ENCODE measurements around the gene PDE4C.
A peak's percentile ranks its signal among the peaks of the same experiment; 100 is the strongest.
"Not testable (repeated sequence)": the region's sequence is repeated elsewhere in the genome, so short reads cannot be mapped to it uniquely, and the experiment has no call there.

The PDE4C gene

GRCh38 chr19:18226956-18227780 lies 930 bp upstream of the PDE4C start:
- in situ Hi-C loops (cut with MboI; ENCODE audit: low pct_unique_long_range_greater_than_20kb, low sequenced_read_pairs), result no loop called here
- no peak for DNase-seq

DNA sequence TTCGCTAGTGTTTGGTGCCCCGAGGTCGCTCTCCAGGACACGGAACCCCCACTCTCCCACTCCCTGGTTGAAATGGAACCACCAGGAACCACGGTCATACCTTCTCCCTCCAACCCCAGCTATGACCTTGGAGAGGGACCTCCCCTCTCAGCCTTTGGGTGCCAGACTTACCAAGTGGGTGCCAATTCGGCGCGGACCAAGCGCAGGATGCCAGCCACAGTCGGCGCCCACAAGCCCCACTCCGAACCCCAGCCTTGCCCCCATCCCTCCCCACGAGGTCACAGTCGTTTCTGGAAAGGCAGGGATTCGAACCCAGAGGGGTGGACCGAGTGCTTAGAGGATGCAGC lies 910 bp downstream of the PDE4C start:
- in situ Hi-C loops (cut with MboI; ENCODE audit: low pct_unique_long_range_greater_than_20kb, low sequenced_read_pairs), result no loop called here
- no peak for DNase-seq

- peak; percentile 90 for DNase-seq
- in situ Hi-C loops (cut with MboI; ENCODE audit: low pct_unique_long_range_greater_than_20kb, low sequenced_read_pairs), result no loop called here
These were observed 1.5 kb downstream of the PDE4C start for GRCh38 chr19:18224525-18225354.

DNA sequence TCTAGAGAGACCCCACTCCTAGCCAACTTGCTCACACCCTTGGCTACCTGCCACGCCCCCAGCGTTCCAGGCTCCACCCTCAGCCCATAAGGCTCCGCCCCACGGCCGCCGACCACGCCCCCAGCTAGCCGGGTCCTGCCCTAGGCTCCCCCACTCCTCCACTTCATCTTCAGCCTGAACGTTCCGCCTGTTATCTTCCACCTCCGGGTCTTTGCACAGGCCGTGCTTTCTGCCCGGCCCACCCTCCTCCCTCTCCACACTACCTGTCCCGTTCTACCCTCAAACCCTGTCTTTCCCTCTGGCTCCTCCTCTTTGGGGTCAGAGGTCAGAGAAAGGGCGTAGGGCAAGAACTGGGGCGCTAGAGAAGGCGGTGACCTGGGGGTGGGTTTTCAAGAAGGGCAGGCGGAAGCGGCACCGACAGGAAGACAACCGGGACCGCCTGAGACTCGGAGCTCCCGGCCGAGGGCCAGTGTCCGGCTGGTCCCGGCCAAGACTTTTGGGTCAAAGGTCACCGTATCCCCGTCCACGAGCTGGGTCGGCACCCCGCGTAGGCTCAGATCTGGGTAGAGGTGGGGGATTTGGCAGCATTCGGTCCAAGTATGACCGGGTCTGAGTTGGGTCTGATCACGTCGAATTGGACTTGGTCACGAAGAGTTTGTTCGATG lies 2.2 kb downstream of the PDE4C start:
- in situ Hi-C loops (cut with MboI; ENCODE audit: low pct_unique_long_range_greater_than_20kb, low sequenced_read_pairs), result no loop called here
- DNase-seq, result peak; percentile 65

DNA sequence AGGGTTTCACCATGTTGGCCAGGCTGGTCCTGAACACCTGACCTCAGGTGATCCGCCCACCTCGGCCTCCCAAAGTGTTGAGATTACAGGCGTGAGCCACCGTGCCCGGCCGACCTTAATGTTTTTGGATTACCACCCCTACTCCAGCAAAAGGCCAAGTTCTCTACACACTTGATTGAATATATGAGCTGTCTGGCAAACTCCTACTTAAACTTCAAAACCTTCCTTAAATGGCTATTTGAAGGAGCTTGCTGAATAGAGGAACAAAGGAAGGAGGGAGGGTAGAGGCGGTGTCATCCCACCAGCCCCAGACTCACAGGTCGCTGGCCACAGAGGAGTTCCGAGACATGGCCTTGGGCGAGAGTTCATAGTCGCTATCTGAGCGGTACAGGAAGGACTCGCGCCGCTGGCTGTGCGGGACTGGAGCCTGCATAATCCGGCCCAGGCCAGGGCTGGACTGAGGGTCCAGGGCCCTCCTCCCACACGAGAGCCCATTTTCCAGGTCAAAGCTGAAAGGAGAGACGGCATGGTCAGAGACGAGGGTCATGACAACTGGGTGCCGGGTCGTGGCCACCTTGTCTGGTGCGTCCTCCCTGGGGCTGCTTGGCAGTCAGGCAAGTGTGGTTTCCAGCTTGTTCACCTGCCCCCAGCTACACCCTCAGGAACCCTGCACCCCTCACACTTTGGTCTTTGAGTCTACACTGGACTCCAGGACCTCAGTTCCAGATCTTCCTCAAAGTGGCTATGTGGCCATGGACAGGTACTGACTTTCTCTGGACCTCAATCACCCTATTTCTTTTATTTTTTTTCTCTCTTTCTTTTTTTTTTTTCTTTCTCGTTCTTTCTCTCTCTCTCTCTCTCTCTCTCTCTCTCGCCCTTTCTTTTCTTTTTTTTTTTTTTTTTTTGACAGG lies 4.2 kb downstream of the PDE4C start:
- in situ Hi-C loops (cut with MboI; ENCODE audit: low pct_unique_long_range_greater_than_20kb, low sequenced_read_pairs), result no loop called here
- DNase-seq, result peak; percentile 43

DNA sequence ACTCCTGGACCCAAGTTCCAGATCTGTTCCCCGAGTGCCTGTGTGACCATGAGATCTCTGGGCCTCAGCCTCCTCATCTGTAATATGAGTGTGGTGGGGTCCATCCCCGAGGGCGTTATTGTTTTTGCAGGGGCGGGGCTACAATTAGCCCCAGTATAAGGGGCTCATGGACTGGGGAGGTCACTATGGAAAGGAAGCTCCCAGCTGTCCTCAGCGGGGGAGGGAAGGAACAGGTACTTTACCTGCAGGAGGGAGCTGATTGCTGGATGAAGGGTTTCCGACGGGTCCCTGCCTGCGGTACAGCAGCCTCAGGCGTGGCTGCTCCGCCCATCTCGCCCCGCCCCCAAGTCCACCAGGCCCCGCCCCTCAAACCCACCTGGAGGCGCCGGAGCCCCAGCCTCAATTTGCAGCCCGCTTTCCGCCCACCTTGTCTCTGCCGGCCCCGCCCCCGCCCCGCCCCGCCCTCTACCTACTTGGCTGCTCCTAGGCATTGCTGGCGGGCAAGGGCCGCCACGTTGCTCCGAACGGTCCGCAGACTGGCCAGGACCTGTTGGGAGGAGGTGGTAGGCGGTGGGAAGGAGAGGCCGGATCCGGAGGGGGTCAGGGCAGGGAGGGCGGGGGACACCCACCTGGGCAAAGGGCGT lies 5.5 kb downstream of the PDE4C start:
- in situ Hi-C loops (cut with MboI; ENCODE audit: low pct_unique_long_range_greater_than_20kb, low sequenced_read_pairs), result no loop called here
- DNase-seq, result no peak

DNA sequence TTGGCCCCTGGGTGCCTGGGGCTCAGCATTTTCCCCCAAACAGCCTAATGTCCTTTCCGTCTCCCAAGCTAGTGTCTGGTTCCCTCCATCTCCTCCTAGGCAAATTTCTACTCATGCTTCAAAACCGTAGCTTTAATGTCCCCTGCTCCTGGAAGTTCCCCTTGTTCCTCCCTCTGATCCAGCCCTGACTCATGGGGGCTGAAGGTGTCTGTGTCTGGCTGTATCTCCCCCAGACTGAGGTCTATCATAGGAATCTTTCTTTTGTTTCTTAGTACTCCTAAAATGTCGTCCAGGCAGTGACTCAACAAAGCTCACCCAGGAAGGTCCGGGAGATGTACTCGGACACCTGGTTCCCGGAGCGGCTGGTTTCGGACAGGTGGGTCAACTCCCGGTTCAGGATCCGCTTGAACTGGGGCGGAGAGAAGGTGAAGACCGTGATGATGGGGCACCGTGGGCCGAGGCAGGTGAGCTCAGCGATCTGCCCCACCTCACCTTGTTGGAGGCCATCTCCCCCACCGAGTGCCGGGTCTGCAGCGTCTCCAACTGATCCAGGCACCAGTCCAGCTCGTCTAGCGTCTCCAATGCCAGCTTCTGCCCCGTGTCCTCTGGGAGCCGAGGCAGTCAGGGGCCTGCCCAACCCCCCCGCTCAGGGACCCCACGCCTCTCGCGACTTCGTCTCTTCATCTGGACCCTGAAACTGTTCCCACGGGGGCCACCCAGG lies 6.2 kb downstream of the PDE4C start:
- in situ Hi-C loops (cut with MboI; ENCODE audit: low pct_unique_long_range_greater_than_20kb, low sequenced_read_pairs), result no loop called here
- no peak for DNase-seq

DNA sequence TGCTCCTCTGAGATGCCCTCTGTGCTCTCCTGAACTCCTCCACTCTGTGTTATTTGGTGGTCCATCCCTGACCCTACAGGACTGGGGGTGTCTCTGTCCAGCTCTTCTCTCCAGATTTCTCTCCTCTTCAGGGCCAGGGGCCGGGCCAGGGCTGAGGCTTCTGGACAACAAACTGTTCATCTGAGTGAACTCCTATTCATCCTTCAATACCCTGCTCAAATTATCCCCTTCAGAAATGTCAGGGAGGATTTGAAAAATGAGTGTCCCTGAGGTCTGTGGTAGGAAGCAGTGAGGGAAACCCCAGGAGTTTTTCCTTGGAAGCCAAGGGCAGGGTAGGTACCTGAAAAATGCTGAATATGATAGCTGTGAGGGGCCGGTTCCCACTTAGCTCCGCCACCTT lies 7.6 kb downstream of the PDE4C start:
- in situ Hi-C loops (cut with MboI; ENCODE audit: low pct_unique_long_range_greater_than_20kb, low sequenced_read_pairs), result no loop called here
- no peak for DNase-seq

GRCh38 chr19:18218159-18218558 lies 8.1 kb downstream of the PDE4C start:
- in situ Hi-C loops (cut with MboI; ENCODE audit: low pct_unique_long_range_greater_than_20kb, low sequenced_read_pairs), result no loop called here
- no peak for DNase-seq

DNA sequence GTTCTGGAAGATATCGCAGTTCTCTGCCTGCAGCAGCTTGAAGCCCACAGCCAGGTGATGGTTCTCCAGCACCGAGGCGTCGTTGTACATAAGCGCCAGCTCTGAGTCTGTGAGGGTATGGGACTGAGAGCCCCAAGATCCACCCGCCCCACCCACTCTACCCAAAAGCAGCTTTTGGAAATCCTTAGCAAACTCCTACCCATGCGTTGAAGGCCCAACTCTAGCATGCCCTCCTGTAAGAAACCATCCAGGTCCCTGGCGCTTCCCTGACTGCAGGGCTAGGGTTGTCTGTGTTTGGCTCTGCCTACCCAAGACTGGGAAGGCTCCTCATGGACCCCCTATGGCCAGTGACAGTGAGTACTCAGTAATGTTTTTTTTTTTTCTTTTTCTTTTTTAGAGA lies 9.4 kb downstream of the PDE4C start:
- DNase-seq, result no peak
- in situ Hi-C loops (cut with MboI; ENCODE audit: low pct_unique_long_range_greater_than_20kb, low sequenced_read_pairs), result no loop called here

GRCh38 chr19:18214779-18215433 lies 11.3 kb downstream of the PDE4C start:
- in situ Hi-C loops (cut with MboI; ENCODE audit: low pct_unique_long_range_greater_than_20kb, low sequenced_read_pairs), result no loop called here
- no peak for DNase-seq

GRCh38 chr19:18211683-18212082 lies 14.6 kb downstream of the PDE4C start:
- no peak for DNase-seq
- in situ Hi-C loops (cut with MboI; ENCODE audit: low pct_unique_long_range_greater_than_20kb, low sequenced_read_pairs), result no loop called here

DNA sequence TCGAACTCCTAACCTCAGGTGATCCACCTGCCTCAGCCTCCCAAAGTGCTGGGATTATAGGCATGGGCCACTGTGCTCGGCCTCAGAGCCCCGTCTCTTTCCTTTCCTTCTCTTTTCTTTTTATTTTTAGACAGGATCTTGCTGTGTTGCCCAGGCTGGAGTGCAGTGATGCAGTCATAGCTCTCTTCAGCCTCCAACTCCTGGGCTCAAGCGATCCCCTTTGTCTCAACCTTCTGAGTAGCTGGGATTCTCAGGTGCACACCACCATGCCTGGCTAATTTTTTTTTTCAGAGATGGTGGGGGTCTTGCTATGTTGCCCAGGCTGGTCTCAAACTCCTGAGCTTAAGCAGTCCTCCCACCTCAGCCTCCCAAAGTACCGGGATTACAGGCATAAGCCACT lies 16.3 kb downstream of the PDE4C start:
- in situ Hi-C loops (cut with MboI; ENCODE audit: low pct_unique_long_range_greater_than_20kb, low sequenced_read_pairs); DNase-seq: not testable (repeated sequence)

DNA sequence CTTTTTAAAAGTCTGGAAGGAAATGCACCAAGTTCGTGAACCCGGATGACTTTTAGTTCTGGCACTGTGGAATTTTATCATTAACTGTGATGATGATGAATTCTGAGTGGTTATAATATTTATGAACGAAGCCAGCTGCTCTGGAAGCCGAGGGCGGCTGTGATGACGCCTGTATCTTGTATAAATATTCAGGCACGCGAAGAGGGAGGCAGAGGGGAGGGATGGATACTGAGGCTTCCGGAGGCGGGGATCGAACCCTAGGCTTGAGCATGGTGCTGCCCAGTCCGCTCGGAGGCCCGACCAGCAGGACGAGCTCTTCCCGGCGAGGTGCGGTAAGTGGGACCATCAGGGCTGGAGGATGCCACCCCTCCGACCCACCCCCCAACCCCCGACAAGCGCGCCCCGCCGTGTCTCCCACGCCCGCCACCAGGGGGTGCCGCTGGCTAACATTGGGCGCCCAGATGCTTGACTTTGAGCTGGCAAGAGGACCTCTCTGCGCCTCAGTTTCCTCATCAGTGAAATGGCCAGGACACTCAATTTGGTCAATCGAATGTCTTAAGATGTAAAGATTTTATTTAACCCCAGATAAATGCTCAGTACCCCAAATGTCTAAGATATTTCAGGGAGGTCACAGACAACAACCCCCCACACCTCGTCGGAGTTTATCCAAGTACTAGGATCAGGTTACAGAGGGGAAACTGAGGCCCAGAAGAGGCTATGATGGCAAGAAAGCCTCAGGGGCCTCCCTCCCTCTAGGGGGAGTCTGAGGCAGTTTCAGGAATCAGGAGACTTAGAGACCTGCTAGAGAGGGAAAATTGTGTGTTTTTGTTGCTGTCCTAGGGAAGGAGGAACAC lies 17.9 kb downstream of the PDE4C start:
- peak; percentile 40 for DNase-seq
- in situ Hi-C loops (cut with MboI; ENCODE audit: low pct_unique_long_range_greater_than_20kb, low sequenced_read_pairs), result no loop called here

GRCh38 chr19:18206018-18206417 lies 20.2 kb downstream of the PDE4C start:
- no peak for DNase-seq
- in situ Hi-C loops (cut with MboI; ENCODE audit: low pct_unique_long_range_greater_than_20kb, low sequenced_read_pairs), result no loop called here

- in situ Hi-C loops (cut with MboI; ENCODE audit: low pct_unique_long_range_greater_than_20kb, low sequenced_read_pairs), result no loop called here
- no peak for DNase-seq
These were observed 20.9 kb downstream of the PDE4C start for GRCh38 chr19:18205200-18205892.
